DOHH2 (cell line): ENCODE data around the gene PRRT2.

Source experiments
- H3F3A ChIP-seq: fragments of 200-600 bp; sonication (generic), shearing (Covaris generic); 2 replicates; pipeline ENCODE4 v1.6.0; 2016; ENCODE audit warnings: antibody characterized with exemption, mild to moderate bottlenecking; ENCODE audit not compliant: control insufficient read depth, insufficient read depth
- H3K27ac ChIP-seq: fragments of 200-600 bp; sonication (generic); 2 replicates; pipeline ENCODE4 v1.5.1; 2014; ENCODE audit warnings: low read depth, mild to moderate bottlenecking, low read length, moderate library complexity
- H3K27me3 ChIP-seq: fragments of 200-600 bp; sonication (generic); 2 replicates; pipeline ENCODE4 v1.6.1; 2014; ENCODE audit warnings: mild to moderate bottlenecking, low read length, mixed read lengths; ENCODE audit not compliant: control insufficient read depth
- H3K36me3 ChIP-seq: fragments of 200-600 bp; sonication (generic); 2 replicates; pipeline ENCODE4 v1.6.1; 2014; ENCODE audit warnings: mild to moderate bottlenecking, low read length, moderate library complexity, mixed read lengths; ENCODE audit not compliant: control insufficient read depth
- H3K4me1 ChIP-seq: fragments of 200-600 bp; sonication (generic); 2 replicates; pipeline ENCODE4 v1.6.1; 2014; ENCODE audit warnings: mild to moderate bottlenecking, low read length, mixed read lengths; ENCODE audit not compliant: control insufficient read depth
- H3K4me2 ChIP-seq: fragments of 200-600 bp; sonication (generic); 2 replicates; pipeline ENCODE4 v1.6.0; 2014; ENCODE audit warnings: mild to moderate bottlenecking, low read length, moderate library complexity
- H3K4me3 ChIP-seq: fragments of 200-600 bp; sonication (generic); 2 replicates; pipeline ENCODE4 v1.5.1; 2014; ENCODE audit warnings: mild to moderate bottlenecking, low read length, mixed read lengths
- H3K79me2 ChIP-seq: fragments of 200-600 bp; sonication (generic); 2 replicates; pipeline ENCODE4 v1.6.1; 2014; ENCODE audit warnings: mild to moderate bottlenecking, low read length, mixed read lengths; ENCODE audit not compliant: control insufficient read depth
- H3K9me2 ChIP-seq: fragments of 200-600 bp; sonication (generic); replicated peaks from 2 replicates; pipeline ENCODE4 v1.6.1; 2014; ENCODE audit warnings: mild to moderate bottlenecking, low read length, mixed read lengths; ENCODE audit not compliant: control insufficient read depth
- H3K9me3 ChIP-seq: fragments of 200-600 bp; sonication (generic); 2 replicates; pipeline ENCODE4 v1.6.1; 2014; ENCODE audit warnings: antibody characterized with exemption, low read length, mixed read lengths; ENCODE audit not compliant: control insufficient read depth, insufficient read depth
- H4K20me1 ChIP-seq: fragments of 200-600 bp; sonication (generic); 2 replicates; pipeline ENCODE4 v1.6.0; 2014; ENCODE audit warnings: low read depth, mild to moderate bottlenecking, antibody characterized with exemption, low read length, moderate library complexity; ENCODE audit not compliant: control insufficient read depth, insufficient read depth
- EZH2phosphoT487 ChIP-seq: fragments of 200-600 bp; sonication (generic); IDR thresholded peaks from 2 replicates; pipeline ENCODE4 v1.6.1; 2017; ENCODE audit warnings: borderline replicate concordance, mild to moderate bottlenecking, antibody characterized with exemption, low read length, moderate library complexity, mixed read lengths
- TF ChIP-seq, protein P1 (sequence below): fragments of 200-600 bp; sonication (generic); IDR thresholded peaks from one replicate; pipeline ENCODE4 v1.5.1; 2014; ENCODE audit warnings: antibody characterized with exemption, mild to moderate bottlenecking, low read depth, low read length; ENCODE audit not compliant: poor library complexity, severe bottlenecking

Gene PRRT2

DNA sequence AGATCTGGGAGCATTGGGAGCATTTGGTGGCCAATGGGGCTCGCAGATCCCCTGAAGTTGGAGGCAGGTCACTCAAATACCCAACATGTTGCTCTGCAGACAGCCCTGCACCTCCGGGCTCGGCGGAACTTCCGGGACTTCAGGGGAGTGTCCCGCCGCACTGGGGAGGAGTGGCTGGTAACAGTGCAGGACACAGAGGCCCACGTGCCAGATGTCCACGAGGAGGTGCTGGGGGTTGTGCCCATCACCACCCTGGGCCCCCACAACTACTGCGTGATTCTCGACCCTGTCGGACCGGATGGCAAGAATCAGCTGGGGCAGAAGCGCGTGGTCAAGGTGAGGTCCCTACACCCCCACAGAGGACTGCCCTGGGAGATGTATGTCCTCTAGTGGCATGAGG lies 24.6 kb downstream of the PRRT2 start:
- H3K79me2 ChIP-seq, result no peaks in the 10 kb centered on the region
- no peaks in the 10 kb centered on the region for H3K9me3 ChIP-seq
- no peak overlapping the region for H3K4me3 ChIP-seq
- H3K9me2 ChIP-seq, result no peaks in the 10 kb centered on the region
- H3K27ac ChIP-seq, result no peak overlapping the region
- no peak overlapping the region for H3K4me2 ChIP-seq
- H3K4me1 ChIP-seq, result no peaks in the 10 kb centered on the region
- no peaks in the 10 kb centered on the region for H3K36me3 ChIP-seq
- no peaks in the 10 kb centered on the region for H3F3A ChIP-seq
- no peaks in the 10 kb centered on the region for H3K27me3 ChIP-seq
- TF ChIP-seq, protein P1, sequence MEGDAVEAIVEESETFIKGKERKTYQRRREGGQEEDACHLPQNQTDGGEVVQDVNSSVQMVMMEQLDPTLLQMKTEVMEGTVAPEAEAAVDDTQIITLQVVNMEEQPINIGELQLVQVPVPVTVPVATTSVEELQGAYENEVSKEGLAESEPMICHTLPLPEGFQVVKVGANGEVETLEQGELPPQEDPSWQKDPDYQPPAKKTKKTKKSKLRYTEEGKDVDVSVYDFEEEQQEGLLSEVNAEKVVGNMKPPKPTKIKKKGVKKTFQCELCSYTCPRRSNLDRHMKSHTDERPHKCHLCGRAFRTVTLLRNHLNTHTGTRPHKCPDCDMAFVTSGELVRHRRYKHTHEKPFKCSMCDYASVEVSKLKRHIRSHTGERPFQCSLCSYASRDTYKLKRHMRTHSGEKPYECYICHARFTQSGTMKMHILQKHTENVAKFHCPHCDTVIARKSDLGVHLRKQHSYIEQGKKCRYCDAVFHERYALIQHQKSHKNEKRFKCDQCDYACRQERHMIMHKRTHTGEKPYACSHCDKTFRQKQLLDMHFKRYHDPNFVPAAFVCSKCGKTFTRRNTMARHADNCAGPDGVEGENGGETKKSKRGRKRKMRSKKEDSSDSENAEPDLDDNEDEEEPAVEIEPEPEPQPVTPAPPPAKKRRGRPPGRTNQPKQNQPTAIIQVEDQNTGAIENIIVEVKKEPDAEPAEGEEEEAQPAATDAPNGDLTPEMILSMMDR, result no peak
- no peak for TF ChIP-seq EZH2phosphoT487
- no peaks in the 10 kb centered on the region for H4K20me1 ChIP-seq

DNA sequence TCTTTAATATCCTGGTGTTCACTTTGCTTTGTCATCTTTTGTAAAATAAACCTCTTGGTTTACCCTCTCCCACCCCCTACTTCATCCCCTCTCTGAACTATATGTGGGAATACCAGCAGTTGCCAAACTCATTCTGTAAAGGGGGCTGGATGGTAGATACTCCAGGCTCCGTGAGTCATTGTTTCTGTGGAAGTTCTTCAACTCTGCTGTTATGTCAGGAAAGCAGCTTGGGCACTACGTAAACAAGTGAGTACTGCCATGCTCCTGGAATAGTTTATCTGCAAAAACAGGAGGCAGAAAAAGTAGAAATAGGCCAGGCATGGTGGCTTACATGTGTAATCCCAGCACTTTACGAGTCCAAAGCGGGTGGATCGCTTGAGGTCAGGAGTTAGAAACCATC lies 25.8 kb downstream of the PRRT2 start:
- H3K4me2 ChIP-seq, result no peak overlapping the region
- no peaks in the 10 kb centered on the region for H3K9me2 ChIP-seq
- H3K4me3 ChIP-seq, result no peak overlapping the region
- no peak overlapping the region for H3K27ac ChIP-seq
- TF ChIP-seq, protein P1, result no peak
- TF ChIP-seq EZH2phosphoT487, result no peak
- no peaks in the 10 kb centered on the region for H3F3A ChIP-seq
- H4K20me1 ChIP-seq, result no peaks in the 10 kb centered on the region
- H3K79me2 ChIP-seq, result no peaks in the 10 kb centered on the region
- no peaks in the 10 kb centered on the region for H3K9me3 ChIP-seq
- no peaks in the 10 kb centered on the region for H3K36me3 ChIP-seq
- H3K4me1 ChIP-seq, result no peaks in the 10 kb centered on the region
- no peaks in the 10 kb centered on the region for H3K27me3 ChIP-seq

DNA sequence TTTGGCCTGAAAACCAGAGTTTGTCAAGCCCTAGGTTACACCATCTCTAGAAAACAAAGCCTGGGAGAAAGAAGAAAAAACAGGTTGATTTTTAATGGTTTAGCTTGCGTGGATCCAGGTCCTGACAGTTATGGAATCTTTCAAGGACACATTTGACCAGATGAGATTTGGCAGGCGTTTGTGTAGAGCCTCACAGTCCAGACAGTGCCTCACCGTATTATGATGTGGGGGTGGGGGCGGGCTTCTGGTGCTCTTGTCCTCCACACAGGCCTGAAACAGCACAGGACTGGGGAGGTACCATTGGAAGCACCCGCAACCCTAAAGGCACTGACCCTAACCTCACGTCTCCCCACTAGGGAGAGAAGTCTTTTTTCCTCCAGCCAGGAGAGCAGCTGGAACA lies 27.8 kb downstream of the PRRT2 start:
- Histone ChIP-seq H3F3A (no peaks in the 10 kb centered on the region), H3K79me2 (no peaks in the 10 kb centered on the region), H3K4me3 (no peak overlapping the region), H3K4me1 (no peaks in the 10 kb centered on the region), H3K36me3 (no peaks in the 10 kb centered on the region), H3K4me2 (no peak overlapping the region), H4K20me1 (no peaks in the 10 kb centered on the region), H3K27ac (no peak overlapping the region), H3K9me3 (no peaks in the 10 kb centered on the region), H3K9me2 (no peaks in the 10 kb centered on the region), H3K27me3 (no peaks in the 10 kb centered on the region)
- TF ChIP-seq EZH2phosphoT487, result no peak

GRCh38 chr16:29840240-29840639 lies 28.2 kb downstream of the PRRT2 start:
- no peak for TF ChIP-seq EZH2phosphoT487
- TF ChIP-seq, protein P1, result no peak
- Histone ChIP-seq H3K9me2 (no peaks in the 10 kb centered on the region), H3K4me3 (no peak overlapping the region), H3F3A (no peaks in the 10 kb centered on the region), H3K79me2 (no peaks in the 10 kb centered on the region), H3K4me1 (no peaks in the 10 kb centered on the region), H3K27me3 (no peaks in the 10 kb centered on the region), H3K9me3 (no peaks in the 10 kb centered on the region), H3K36me3 (no peaks in the 10 kb centered on the region), H3K27ac (no peak overlapping the region), H4K20me1 (no peaks in the 10 kb centered on the region), H3K4me2 (no peak overlapping the region)
